Uterus (tissue), 2 donors: ENCODE measurements around the gene ADCY5.

Experiments used
- CTCF ChIP-seq, 4 experiments: fragments of 200-600 bp in 2 of 4; fragments of 450-650 bp in 2 of 4; sonication (generic) in 2 of 4; IDR thresholded peaks; one replicate each; pipeline ENCODE4 v1.5.1; 2016 to 2019; ENCODE audit warnings: antibody characterized with exemption in 4 of 4, mild to moderate bottlenecking in 2 of 4, moderate library complexity in 1 of 4
- POLR2A ChIP-seq, 2 donors: fragments of 450-650 bp; IDR thresholded peaks; one replicate each; pipeline ENCODE4 v1.6.1; 2016; ENCODE audit warnings: antibody characterized with exemption in 2 of 2, mild to moderate bottlenecking in 1 of 2, moderate library complexity in 1 of 2

DNA sequence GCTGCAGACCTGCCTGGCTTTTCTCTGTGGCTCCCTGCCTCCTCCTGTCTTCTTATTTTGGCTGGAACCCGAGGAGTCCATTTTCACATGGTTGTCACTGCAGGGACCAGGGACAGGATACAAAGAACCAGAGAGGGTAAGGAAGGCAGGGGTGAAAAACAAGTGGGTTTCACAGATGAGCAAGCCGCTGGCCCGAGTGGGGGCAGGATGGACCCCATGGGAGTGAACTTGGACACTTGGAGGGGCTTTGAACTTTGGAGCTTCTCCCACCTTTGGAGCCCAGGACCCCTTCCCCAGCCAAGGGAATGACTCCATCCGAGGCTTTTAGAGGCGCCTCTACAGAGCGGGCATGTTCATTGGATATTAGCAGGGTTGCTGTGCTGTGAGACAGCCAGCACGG is 26.9 kb upstream of the ADCY5 start:
- TF ChIP-seq CTCF (IDR thresholded peaks at IDR 0.05) (no peak), POLR2A (IDR thresholded peaks at IDR 0.05) (no peak)
